Sciatic nerve (tissue), 2 donors: ENCODE data around the gene MED29. TPM values are rescaled to one million over a fixed set of nuclear protein-coding genes. Genes with fewer than 3 reads are reported as not detected.
A peak's percentile ranks its signal among the peaks of the same experiment; 100 is the strongest.

ENCODE experiments used
- ATAC-seq: fragments of 200-7000 bp; cut with Tn5 transposase; one replicate; pipeline ENCODE4 v1.9.1; 2020; ENCODE audit warnings: mild to moderate bottlenecking, moderate library complexity
- DNase-seq: peaks from one replicate; pipeline ENCODE4 v3.0.0-alpha.2; 2020; ENCODE audit warnings: low spot score
- intact Hi-C: fragments of 100-400 bp; cut with DNase I; formaldehyde crosslinking; loops from one replicate; pipeline ENCODE4 v1.14.2; 2022
- total RNA-seq: library from RNA; stranded (reverse); fragmentation: NEBNext Ultra II Directional; extraction: Animal tissue kit (Norgen Biotek cat#: 25700); gene quantifications from one replicate; pipeline ENCODE4 v1.2.1, GENCODE V29; 2021
- donor health status: DM: no; HTN: no; CAD: no.
- donor health status: DM: no; HTN: no; CAD: no.

MED29 gene
- total RNA-seq, 1 donor from 2014 or later = 37.2 TPM

DNA sequence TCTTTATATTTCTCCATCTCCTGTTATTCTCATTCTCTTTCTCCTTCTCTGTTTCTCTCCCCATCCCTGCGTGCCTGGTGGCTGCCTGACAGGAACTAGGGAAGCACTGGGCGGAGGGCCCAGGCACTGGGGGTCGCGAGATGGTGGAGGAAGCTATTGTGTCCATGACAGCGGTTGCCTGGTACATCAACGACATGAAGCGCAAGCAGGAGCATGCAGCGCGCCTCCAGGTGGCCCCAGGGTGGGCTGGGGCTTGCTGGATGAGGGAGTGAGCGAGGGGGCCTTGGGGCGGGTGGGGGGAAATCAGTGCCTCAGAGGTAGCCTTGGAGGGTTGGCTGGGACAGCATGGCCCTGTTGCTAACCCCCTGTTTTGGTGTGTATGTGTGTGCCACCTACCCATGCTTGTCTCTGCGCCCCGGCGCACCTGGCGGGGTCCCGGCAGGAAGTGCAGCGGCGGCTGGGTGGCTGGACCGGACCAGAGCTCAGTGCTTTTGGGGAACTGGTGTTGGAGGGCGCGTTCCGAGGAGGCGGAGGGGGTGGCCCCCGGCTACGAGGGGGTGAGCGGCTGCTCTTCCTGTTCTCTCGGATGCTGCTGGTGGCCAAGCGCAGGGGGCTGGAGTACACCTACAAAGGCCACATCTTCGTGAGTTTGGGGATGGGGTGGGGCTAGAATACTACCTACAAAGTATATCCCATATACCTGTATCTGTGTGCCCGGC, 26.4 kb downstream of the MED29 start:
- intact Hi-C loops = no loop called here
- DNase-seq = no peak
- ATAC-seq = no peak

DNA sequence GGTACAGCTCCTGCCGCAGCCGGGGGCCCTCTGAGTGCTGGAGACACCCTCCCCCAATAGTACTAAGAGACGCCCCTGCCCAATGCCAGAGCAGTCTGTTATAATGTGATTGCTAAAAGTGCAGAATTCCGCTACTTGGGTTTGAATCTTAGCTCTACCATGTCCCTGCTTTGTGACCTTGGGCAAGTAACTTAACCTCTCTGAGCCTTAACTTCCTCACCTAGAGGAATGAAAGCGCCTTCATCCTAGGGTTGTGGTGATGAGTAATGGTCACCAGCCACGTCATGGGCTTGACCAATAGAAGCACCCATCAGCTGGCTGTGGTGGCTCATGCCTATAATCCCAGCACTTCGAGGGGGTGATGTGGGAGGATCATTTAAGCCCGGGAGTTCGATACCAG, 27.8 kb downstream of the MED29 start:
- DNase-seq (no peak), ATAC-seq (no peak)
- intact Hi-C loops = no loop called here

DNA sequence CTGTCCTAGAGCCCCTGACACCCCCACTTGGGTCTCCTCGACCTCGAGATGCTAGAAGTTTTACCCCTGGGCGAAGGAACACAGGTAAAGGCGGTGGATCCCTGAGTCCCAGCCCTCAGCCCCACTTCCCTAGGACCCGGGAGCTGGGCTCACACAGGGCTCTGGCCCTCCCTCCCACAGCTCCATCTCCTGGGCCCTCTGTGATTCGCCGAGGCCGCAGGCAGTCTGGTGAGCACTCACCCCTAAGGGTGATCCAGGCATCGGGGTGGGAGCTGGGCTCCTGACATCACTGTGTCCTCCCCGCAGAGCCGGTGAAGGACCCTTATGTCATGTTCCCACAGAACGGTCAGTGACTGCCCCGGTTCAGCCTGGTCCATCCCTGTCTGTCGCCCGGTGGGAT, 29.6 kb downstream of the MED29 start:
- intact Hi-C loops = no loop called here
- no peak for DNase-seq

GRCh38 chr19:39422020-39422419, 30.8 kb downstream of the MED29 start:
- DNase-seq (no peak), ATAC-seq (no peak)
- intact Hi-C loops = no loop called here

More for the DNA sequence above, 29.6 kb downstream of the MED29 start:
- no peak for ATAC-seq

- no peak for ATAC-seq
- no peak for DNase-seq
- intact Hi-C loops = no loop called here
These were observed 32.3 kb downstream of the MED29 start for GRCh38 chr19:39423258-39424086.

DNA sequence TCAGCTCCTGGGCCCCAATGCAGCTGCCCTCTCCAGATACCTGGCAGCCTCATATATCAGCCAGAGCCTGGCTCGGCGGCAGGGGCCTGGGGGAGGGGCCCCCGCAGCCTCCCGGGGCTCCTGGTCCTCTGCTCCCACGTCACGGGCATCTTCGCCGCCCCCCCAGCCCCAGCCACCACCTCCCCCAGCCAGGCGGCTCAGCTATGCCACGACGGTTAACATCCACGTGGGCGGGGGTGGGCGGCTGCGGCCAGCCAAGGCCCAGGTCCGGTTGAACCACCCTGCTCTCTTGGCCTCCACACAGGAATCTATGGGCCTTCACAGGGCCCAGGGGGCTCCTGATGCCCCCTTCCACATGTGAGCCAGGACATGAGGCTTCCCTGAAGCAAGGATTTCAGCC, 33.8 kb downstream of the MED29 start:
- intact Hi-C loops = no loop called here
- ATAC-seq (no peak), DNase-seq (no peak)

- intact Hi-C loops = no loop called here
- DNase-seq (no peak), ATAC-seq (no peak)
These were observed 34.6 kb downstream of the MED29 start for GRCh38 chr19:39425744-39426143.

DNA sequence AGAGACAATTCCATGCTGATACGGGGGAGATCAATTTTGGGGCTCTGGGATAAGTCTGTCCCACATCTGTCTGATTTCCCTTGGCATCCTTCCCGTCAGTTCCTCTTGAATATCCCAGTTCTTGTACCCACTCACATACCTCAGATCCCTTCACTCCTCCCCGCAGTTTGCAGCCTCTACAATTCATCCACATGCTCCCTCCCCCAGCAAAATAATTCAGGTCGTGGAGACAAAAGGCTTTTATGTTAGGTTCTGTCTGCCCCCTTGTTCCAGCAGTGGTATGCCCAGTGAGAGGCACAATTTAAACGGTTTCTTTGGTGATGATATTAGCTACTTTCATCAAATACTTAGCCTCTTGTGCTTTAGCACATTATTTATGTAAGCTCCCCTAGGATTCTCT, 35.0 kb downstream of the MED29 start:
- intact Hi-C loops = no loop called here
- ATAC-seq (no peak), DNase-seq (no peak)

GRCh38 chr19:39427707-39428106, 36.5 kb downstream of the MED29 start:
- intact Hi-C loops = no loop called here
- DNase-seq = no peak

DNA sequence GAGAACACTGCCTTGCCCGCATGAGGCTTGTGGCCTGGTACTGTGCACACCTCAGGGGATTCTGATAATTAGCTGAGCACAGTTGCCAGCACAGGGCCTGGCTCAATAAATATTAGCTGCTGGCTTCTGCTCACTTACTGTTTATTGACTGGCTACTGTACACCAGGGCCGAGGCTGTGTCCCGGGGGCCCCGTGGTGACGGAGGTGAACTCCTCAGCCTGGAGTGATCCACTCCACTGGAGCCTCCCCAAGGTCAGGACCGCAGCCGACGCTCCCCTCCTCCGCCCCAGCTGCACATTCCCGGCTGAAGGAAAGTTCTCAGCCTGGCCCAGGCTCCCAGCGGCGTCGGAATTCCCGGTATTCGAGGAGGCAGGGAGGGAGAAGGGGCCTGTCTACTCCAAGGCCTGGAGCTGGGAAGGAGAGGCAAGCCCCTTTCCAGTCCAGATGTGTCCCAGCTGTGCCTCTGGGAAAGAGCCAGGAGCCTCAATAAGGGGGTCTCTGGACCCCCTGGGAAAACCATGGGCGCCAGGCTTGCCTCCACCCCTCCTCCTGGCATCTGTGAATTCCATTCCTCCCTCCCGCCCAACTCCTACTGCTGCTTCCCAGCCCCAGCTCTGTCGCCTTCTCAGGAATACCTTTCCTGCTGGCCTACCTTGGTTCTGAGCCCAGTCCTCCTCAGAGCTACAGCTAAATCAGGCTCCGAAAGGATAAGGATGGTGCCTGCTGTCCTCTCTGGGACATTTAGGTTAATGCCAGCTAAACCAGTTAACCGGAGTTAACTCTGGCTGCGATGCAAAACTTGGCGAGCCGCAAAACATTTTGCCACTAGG, 37.3 kb downstream of the MED29 start:
- peak; percentile 89 for ATAC-seq
- DNase-seq = peak; percentile 86
- intact Hi-C loops = no loop called here

More at GRCh38 chr19:39427707-39428106, 36.5 kb downstream of the MED29 start:
- no peak for ATAC-seq

GRCh38 chr19:39430675-39431593, 39.8 kb downstream of the MED29 start:
- ATAC-seq = no peak
- no peak for DNase-seq
- intact Hi-C loops = no loop called here

DNA sequence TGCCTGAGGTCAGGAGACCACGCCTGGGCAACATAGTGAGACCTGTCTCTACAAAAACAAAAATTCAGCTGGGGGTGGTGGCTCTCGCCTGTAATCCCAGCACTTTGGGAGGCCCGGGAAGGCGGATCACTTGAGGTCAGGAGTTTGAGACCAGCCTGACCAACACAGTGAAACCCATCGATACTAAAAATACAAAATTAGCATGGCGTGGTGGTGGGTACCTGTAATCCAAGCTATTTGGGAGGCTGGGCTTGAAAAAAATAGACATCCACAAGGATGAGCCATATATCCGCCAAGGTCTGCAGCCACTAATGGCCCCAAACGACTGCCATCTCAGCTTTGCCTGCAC, 41.5 kb downstream of the MED29 start:
- DNase-seq (no peak), ATAC-seq (no peak)
- intact Hi-C loops = no loop called here

DNA sequence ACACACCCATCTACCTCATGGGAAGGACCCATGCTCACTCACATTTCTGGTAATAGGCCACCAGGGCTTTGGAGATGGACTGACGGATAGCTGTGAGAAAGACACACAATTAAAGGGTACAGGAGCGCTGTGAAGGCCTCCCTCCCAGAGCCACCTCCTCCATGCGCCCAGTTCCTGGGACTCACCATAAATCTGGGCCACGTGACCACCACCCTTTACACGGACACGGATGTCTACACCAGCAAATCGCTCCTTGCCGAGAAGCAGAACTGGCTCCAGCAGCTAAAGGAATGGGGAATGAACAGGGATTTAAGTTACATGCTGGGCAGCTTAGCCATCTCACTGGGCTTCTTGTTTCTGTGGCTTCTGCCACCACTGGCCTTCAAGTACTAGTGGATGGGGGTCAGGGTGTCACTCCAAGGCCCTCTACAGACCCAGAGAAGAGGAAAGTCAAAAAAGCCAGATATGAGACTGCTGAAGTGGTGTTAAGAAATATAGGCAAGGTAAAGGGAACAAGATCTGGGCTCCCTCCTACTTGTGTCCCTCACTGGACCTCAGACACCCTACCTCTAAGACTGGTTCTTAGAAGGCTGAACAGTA, 42.4 kb downstream of the MED29 start:
- DNase-seq (no peak), ATAC-seq (no peak)
- intact Hi-C loops = no loop called here

DNA sequence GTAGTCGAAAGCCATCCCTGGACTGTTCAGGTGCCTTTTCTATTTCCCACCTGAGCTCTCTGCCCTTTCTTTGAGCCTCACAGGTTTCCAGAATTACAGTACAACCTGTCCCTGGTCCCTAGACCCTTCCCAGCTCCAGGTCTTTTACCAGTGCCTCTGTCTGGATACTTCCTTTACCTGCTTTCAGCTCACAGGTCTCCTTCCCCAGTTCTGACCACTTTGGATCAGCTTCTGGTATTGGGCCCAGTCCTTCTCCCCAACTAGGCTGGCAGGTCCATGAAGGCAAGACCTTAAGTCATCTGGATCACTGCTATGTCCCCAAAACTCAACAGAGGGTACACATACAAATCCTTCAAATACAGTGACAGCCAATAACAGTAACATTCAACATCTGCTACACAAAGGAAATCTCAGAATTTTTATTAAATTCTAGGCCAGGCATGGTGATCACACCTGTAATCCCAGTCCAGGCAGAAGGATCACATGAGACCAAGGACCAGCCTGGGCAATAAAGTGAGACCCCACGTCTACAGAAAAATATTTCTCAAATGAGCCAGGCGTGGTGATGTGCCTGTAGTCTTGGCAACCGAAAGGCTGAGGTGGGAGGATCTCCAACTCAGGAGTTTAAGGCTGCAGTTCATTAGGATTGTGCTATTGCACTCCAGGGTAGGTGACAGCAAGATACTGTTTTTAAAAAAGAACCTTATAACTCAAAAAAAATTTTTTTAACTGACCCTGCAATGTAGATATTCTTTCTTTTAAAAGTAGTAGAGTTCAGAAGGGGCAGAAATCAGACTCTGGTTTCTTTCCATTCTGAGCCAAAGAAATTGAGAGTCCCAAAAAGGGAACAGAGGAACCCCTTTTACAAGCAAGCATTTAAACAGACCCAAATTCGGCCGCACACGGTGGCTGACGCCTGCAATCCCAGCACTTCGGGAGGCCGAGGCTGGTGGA, 43.2 kb downstream of the MED29 start:
- ATAC-seq = no peak
- intact Hi-C loops = no loop called here

DNA sequence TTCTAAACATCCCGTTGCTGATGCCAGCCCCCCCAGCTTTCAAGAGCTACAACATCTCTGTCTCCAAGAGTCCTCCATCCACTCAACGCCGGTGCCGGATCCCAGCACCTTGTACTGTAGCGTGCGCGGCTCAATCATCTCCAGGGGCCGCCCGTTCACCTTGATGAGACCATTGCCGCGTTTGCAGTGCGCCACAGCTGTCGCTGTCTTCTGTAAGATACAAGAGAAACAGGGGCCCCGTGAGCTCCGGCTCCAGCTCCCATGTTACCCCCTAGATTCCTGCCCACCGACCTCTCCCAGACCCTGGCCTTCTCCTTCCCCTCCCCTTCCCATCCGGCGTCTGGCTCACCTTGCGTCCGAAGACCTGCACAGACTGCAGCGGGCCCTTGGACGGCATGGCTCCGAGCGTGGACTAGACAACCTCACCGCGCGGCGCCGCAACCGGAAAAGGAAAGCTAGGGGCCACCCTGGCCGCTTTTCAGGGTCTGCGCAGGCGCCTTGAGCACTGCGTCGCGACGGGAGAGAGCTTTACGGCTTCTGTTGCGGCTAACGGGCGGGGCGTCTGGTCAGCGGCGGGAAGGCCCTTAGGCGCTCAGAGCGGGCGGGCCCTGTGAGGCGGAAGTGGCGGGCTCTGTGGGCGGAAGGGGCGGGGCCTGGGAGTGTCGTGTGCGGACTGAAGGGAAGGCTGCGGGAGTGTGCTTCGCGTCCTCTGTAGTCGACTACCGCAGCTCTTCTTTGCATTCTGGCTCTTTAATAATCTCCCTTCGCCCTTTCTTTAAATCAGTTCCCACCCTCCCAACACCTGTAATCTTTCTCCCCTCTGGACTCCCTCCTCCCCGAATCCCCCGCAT, 44.5 kb downstream of the MED29 start, which contains the start of gene RPS16:
TSS of gene RPS16 (minus strand) at position 451 of the 851 bp plus-strand sequence. CDS start at position 397, 54 bp downstream.
- ATAC-seq (peak; percentile 99), DNase-seq (peak; percentile 99)
- intact Hi-C loops = no loop called here

More for the DNA sequence above, 43.2 kb downstream of the MED29 start:
- no peak for DNase-seq

DNA sequence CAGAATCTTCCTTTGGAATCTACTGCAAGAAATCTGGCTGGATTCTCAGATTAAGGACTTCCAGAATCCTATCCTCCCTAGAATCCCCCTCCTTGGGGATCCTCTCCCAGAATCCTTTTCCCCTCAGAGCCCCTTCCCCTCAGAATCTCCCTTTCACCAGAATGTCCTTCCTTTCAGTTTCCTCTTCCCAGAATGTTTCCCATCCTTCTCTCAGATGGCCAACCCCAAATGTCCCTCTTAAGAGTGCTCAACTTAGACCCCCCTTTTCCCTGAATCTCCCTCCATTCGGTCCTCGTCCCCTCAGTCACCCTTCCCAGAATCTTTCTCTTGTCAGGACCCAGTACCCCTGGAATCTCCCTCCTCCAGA, 45.2 kb downstream of the MED29 start:
- intact Hi-C loops = no loop called here
- no peak for DNase-seq
- no peak for ATAC-seq
